Peyer's patch (tissue), 4 donors: ENCODE measurements around the gene P4HB. TPM values are rescaled to one million over a fixed set of nuclear protein-coding genes. Genes with fewer than 3 reads are reported as not detected.

Source experiments
- DNase-seq, 3 donors: peaks; one replicate each; pipeline ENCODE4 v3.0.0-alpha.2; 2017 to 2019
- H3K27ac ChIP-seq, 4 donors: fragments of 200-600 bp; sonication (generic); one replicate each; pipeline ENCODE4 v1.5.1; 2016 to 2019
- H3K27me3 ChIP-seq, 2 donors: fragments of 200-600 bp; sonication (generic); one replicate each; pipeline ENCODE4 v1.5.1; 2019
- H3K36me3 ChIP-seq, 3 donors: fragments of 200-600 bp; sonication (generic); one replicate each; pipeline ENCODE4 v1.5.1; 2016 to 2019
- H3K4me1 ChIP-seq, 4 donors: fragments of 200-600 bp; sonication (generic); one replicate each; pipeline ENCODE4 v1.5.1; 2016 to 2019
- H3K4me3 ChIP-seq, 4 donors: fragments of 200-600 bp; sonication (generic); 1 replicate in 3 of 4; 2 replicates in 1 of 4; pipeline ENCODE4 v1.5.1; 2016 to 2019; ENCODE audit warnings: mild to moderate bottlenecking in 1 of 4
- H3K9me3 ChIP-seq, 4 donors: fragments of 200-600 bp; sonication (generic); one replicate each; pipeline ENCODE4 v1.5.1; 2016 to 2019; ENCODE audit warnings: mild to moderate bottlenecking in 1 of 4
- CTCF ChIP-seq, 6 experiments: fragments of 450-650 bp in 4 of 6; fragments of 200-600 bp in 2 of 6; sonication (generic) in 1 of 6; IDR thresholded peaks; one replicate each; pipeline ENCODE4 v1.5.1; 2017 to 2019; ENCODE audit warnings: antibody characterized with exemption in 6 of 6, mild to moderate bottlenecking in 3 of 6, moderate library complexity in 1 of 6
- POLR2A ChIP-seq, 2 donors: fragments of 450-650 bp; IDR thresholded peaks; one replicate each; pipeline ENCODE4 v1.5.1; 2017; ENCODE audit warnings: antibody characterized with exemption in 2 of 2, mild to moderate bottlenecking in 2 of 2, moderate library complexity in 2 of 2
- total RNA-seq, 4 donors: library from RNA; depleted of rRNA; stranded (reverse); fragments of >200 nt; gene quantifications; one replicate each; pipeline ENCODE4 v1.1.0, GENCODE V29; 2016

The P4HB gene
- total RNA-seq, 4 donors from 2014 or later = 326 to 1,290 (median 1,196) TPM

GRCh38 chr17:81806461-81807209 is 53.7 kb downstream of the P4HB start:
- no peak for TF ChIP-seq POLR2A (IDR thresholded peaks at IDR 0.05)
- no peak for TF ChIP-seq CTCF (IDR thresholded peaks at IDR 0.05)
- no peak for DNase-seq
- Histone ChIP-seq H3K9me3 (no peaks in the 10 kb centered on the region), H3K27ac (no peak overlapping the region), H3K4me3 (no peak overlapping the region), H3K27me3 (peaks cover 0 to 36% of the 10 kb centered on the region in 2 donors), H3K36me3 (no peaks in the 10 kb centered on the region), H3K4me1 (peaks cover 0 to 23% (median 6%) of the 10 kb centered on the region in 4 donors)

- Histone ChIP-seq H3K4me1 (peaks cover 0 to 23% (median 6%) of the 10 kb centered on the region in 4 donors), H3K27me3 (peaks cover 0 to 36% of the 10 kb centered on the region in 2 donors), H3K4me3 (no peak overlapping the region), H3K36me3 (no peaks in the 10 kb centered on the region), H3K27ac (no peak overlapping the region), H3K9me3 (no peaks in the 10 kb centered on the region)
- TF ChIP-seq CTCF (IDR thresholded peaks at IDR 0.05) (no peak), POLR2A (IDR thresholded peaks at IDR 0.05) (no peak)
- no peak for DNase-seq
Measured at GRCh38 chr17:81805707-81806460, 54.5 kb downstream of the P4HB start.

GRCh38 chr17:81804559-81805399 is 55.6 kb downstream of the P4HB start:
- peaks cover 0 to 36% of the 10 kb centered on the region in 2 donors for H3K27me3 ChIP-seq
- H3K4me3 ChIP-seq = peak overlapping the region in 3 of 4 donors; percentile 14 to 31 (median 18)

GRCh38 chr17:81803728-81804558 is 56.4 kb downstream of the P4HB start, which contains the start of gene GCGR:
Gene GCGR, plus strand, starts transcription at chr17:81804150. Its CDS starts 4,869 bp downstream, at chr17:81809019.
- Histone ChIP-seq H3K4me1 (peaks cover 0 to 23% (median 6%) of the 10 kb centered on the region in 4 donors), H3K27ac (no peak within 1 kb of the TSS), H3K9me3 (no peaks in the 10 kb centered on the region), H3K36me3 (no peaks in the 10 kb centered on the region), H3K27me3 (peaks cover 0 to 36% of the 10 kb centered on the region in 2 donors), H3K4me3 (peak within 1 kb of the TSS in 3 of 4 donors; percentile 14 to 31 (median 18))
- no peak for TF ChIP-seq CTCF (IDR thresholded peaks at IDR 0.05)
- TF ChIP-seq POLR2A (IDR thresholded peaks at IDR 0.05) = no peak
- no peak for DNase-seq

More at GRCh38 chr17:81804559-81805399, 55.6 kb downstream of the P4HB start:
- no peaks in the 10 kb centered on the region for H3K36me3 ChIP-seq
- no peaks in the 10 kb centered on the region for H3K9me3 ChIP-seq
- H3K4me1 ChIP-seq = peaks cover 0 to 23% (median 6%) of the 10 kb centered on the region in 4 donors
- TF ChIP-seq CTCF (IDR thresholded peaks at IDR 0.05) (no peak), POLR2A (IDR thresholded peaks at IDR 0.05) (no peak)
- DNase-seq = no peak
- H3K27ac ChIP-seq = no peak overlapping the region
